Measurements from ENCODE around the gene VSNL1. TPM values are rescaled to one million over a fixed set of nuclear protein-coding genes. Genes with fewer than 3 reads are reported as not detected.

Gene VSNL1
- total and polyA plus RNA-seq, 10 of the 15 experiments (the other 5 are each of a cell fraction or from before 2014, with no cell fraction given), result 0.04 to 0.30 (median 0.12) TPM; not detected in 4

GRCh38 chr2:17573085-17573803 lies 32.7 kb downstream of the VSNL1 start:
- BruUV-seq (replicated peaks), result no TSS peak
- ATAC-seq (peak; percentile 39; the same call in 1 of the 3 replicates), FAIRE-seq (no peak), DNase-seq (ENCODE audit: low read depth, low spot score) (no peak)
- ChIA-PET POLR2A (interaction anchor here (0.6 kb wide), 1 partner anchor 115 kb away, joined by 4 read pairs; no protein-coding TSS in a partner anchor), SMC1A (ENCODE audit: uncharacterized antibody, unreplicated experiment) (interaction anchor here (0.9 to 2.1 kb wide), 4 partner anchors 26 to 102 kb away, joined by 3 to 4 read pairs (median 4); no protein-coding TSS in a partner anchor), RAD21 (ENCODE audit: unreplicated experiment) (interaction anchor here (1.1 kb wide), 1 partner anchor 53 kb away, joined by 5 read pairs; no protein-coding TSS in a partner anchor), CTCF (interaction anchor here (0.6 to 2.1 kb wide), 8 partner anchors 16 to 806 kb away, joined by 3 to 9 read pairs (median 5); no protein-coding TSS in a partner anchor)
- no peaks in the 10 kb centered on the region for H4K20me1 ChIP-seq (ENCODE audit: control insufficient read depth, insufficient read depth)
- no peaks in the 10 kb centered on the region; a peak in 1 of 4 replicates for H3K27me3 ChIP-seq (replicated peaks in 1 of 2; ENCODE audit: control insufficient read depth in 2 of 2, insufficient read depth in 2 of 2, low read length in 1 of 2)
- no peak overlapping the region for H3K4me2 ChIP-seq (ENCODE audit: control insufficient read depth, insufficient read depth)
- no peaks in the 10 kb centered on the region for H3K36me3 ChIP-seq (ENCODE audit: control insufficient read depth in 2 of 2, insufficient read depth in 2 of 2, low read length in 1 of 2)
- intact Hi-C loops (cut with micrococcal nuclease; ENCODE audit: unreplicated experiment), result loop anchor here (5.0 kb wide), 1 partner anchor 96 kb away; no protein-coding TSS in a partner anchor
- no peak overlapping the region for H3K27ac ChIP-seq (ENCODE audit: control insufficient read depth, insufficient read depth)
- no peaks in the 10 kb centered on the region for H3K9me3 ChIP-seq (replicated peaks; ENCODE audit: control insufficient read depth, insufficient read depth, low read length)
- in situ Hi-C loops (cut with MboI), result no loop called here
- 0 out of 2 replicates have a peak, but pooled peaks cover 2% of the 10 kb centered on the region for H3K4me1 ChIP-seq (ENCODE audit: control insufficient read depth, insufficient read depth, low read length)
- H2AFZ ChIP-seq (ENCODE audit: control insufficient read depth, low read depth, low read length), result no peak overlapping the region
- 11% methylated on average over 3 of the region's 3 CpGs for WGBS (ENCODE audit: insufficient coverage, insufficient replicate concordance, low lambda C conversion rate, missing lambda C conversion rate)
- H3K4me3 ChIP-seq, result no peak overlapping the region
- H3K79me2 ChIP-seq (ENCODE audit: control insufficient read depth, insufficient read depth, low read length), result no peaks in the 10 kb centered on the region
- H3K9ac ChIP-seq (ENCODE audit: control insufficient read depth, insufficient read depth, low read length), result no peak overlapping the region
- TF ChIP-seq CHD2 (IDR thresholded peaks at IDR 0.05; ENCODE audit: borderline replicate concordance, low read depth, low read length) (no peak), PAX8 (IDR thresholded peaks at IDR 0.05) (no peak), FOXM1 (IDR thresholded peaks at IDR 0.05; ENCODE audit: low read depth, low read length) (no peak), STAT1 (conservative IDR thresholded peaks at IDR 0.05) (no peak), CBX5 (IDR thresholded peaks at IDR 0.05; ENCODE audit: low read depth) (no peak), GATAD2B (conservative IDR thresholded peaks at IDR 0.05; ENCODE audit: low read depth) (no peak), RAD21 (IDR thresholded peaks at IDR 0.05; ENCODE audit: insufficient read depth, low read depth, low read length) (peak; percentile 54; the same call in 1 of the 2 replicates), YBX1 (IDR thresholded peaks at IDR 0.05) (no peak), BCL3 (IDR thresholded peaks at IDR 0.05; ENCODE audit: borderline replicate concordance, insufficient read depth, low read depth, low read length, poor library complexity, severe bottlenecking) (no peak), SIX5 (IDR thresholded peaks at IDR 0.05; ENCODE audit: low read depth, low read length, severe bottlenecking) (no peak), SMC3 (IDR thresholded peaks at IDR 0.05; ENCODE audit: borderline replicate concordance, low read length) (peak; percentile 17; the same call in 1 of the 2 replicates), HDGF (IDR thresholded peaks at IDR 0.05) (no peak), CTCF (IDR thresholded peaks at IDR 0.05 in 2 of 3, conservative IDR thresholded peaks at IDR 0.05 in 1 of 3; ENCODE audit: control insufficient read depth in 2 of 3, extremely low read depth in 1 of 3, insufficient read depth in 1 of 3, low read depth in 3 of 3, low read length in 3 of 3) (peak in 1 of 3 experiments; percentile 40; a peak in 2 of 6 replicates), ZNF384 (IDR thresholded peaks at IDR 0.05; ENCODE audit: borderline replicate concordance, low read depth, low read length) (no peak), PKNOX1 (IDR thresholded peaks at IDR 0.05) (no peak), FOXK2 (IDR thresholded peaks at IDR 0.05) (no peak), ETV6 (conservative IDR thresholded peaks at IDR 0.05 in 1 of 2, IDR thresholded peaks at IDR 0.05 in 1 of 2; ENCODE audit: borderline replicate concordance in 1 of 2, low read depth in 1 of 2) (no peak)

Data from GM12878 (cell line).